NCI-H1694 (cell line): Measurements from ENCODE around the gene PSAP.
"Not testable (repeated sequence)": the region's sequence is repeated elsewhere in the genome, so short reads cannot be mapped to it uniquely, and the experiment has no call there.

Experiments used
- DNase-seq: peaks from one replicate; lab custom pipeline; 2025; lab: John Stamatoyannopoulos, UW

PSAP gene

GRCh38 chr10:71850743-71851464 lies at the start of gene PSAP:
PSAP (minus strand) TSS chr10:71851251; CDS start chr10:71851221, 30 bp downstream.
- DNase-seq: peak; percentile 87

GRCh38 chr10:71900441-71901180 lies 49.6 kb upstream of the PSAP start:
- DNase-seq: no peak

GRCh38 chr10:71899665-71900412 lies 48.8 kb upstream of the PSAP start:
- no peak for DNase-seq

- not testable (repeated sequence) for DNase-seq
These were observed 47.3 kb upstream of the PSAP start for GRCh38 chr10:71898346-71898745.

DNA sequence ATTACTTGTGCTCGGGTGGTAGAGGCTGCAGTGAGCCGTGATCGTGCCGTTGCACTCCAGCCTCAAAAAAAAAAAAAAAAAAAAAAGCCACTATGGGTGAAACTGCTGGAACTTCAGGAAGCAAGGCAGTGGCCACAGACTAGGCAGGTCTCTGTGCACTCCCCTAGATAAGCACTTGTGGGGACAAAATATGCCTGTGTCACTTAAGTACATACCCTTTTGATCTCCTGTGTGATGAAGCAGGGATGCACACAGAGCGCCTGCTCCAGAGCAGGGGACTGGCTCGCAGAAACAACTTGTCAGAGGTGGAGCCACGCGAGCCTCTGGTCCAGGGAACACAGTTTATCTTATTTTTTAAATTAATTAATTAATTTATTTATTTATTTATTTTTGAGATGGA lies 42.9 kb upstream of the PSAP start:
- DNase-seq: no peak

- no peak for DNase-seq
These were observed 42.3 kb upstream of the PSAP start for GRCh38 chr10:71893258-71893815.

GRCh38 chr10:71891437-71891836 lies 40.4 kb upstream of the PSAP start:
- no peak for DNase-seq

GRCh38 chr10:71889388-71889987 lies 38.4 kb upstream of the PSAP start:
- DNase-seq: no peak

- DNase-seq: peak; percentile 31
These were observed 37.8 kb upstream of the PSAP start for GRCh38 chr10:71888623-71889387.

DNA sequence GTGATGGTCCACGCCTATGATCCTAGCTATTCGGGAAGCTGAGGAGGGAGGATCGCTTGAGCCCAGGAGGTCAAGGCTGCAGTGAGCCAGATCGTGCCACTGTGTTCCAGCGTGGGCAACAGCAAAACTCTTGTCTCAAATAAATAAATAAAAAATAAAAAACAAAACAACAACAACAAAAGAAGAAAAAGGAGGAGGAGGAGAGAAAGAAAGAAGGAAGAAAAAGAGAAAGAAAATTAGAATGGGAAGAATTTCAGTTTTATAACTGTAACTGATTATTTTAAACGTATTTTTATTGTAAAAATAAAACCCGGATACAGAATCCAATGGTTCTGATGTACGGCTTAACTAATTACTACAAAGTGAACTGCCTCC lies 37.2 kb upstream of the PSAP start:
- DNase-seq: no peak

- no peak for DNase-seq
These were observed 36.7 kb upstream of the PSAP start for GRCh38 chr10:71887743-71888142.

DNA sequence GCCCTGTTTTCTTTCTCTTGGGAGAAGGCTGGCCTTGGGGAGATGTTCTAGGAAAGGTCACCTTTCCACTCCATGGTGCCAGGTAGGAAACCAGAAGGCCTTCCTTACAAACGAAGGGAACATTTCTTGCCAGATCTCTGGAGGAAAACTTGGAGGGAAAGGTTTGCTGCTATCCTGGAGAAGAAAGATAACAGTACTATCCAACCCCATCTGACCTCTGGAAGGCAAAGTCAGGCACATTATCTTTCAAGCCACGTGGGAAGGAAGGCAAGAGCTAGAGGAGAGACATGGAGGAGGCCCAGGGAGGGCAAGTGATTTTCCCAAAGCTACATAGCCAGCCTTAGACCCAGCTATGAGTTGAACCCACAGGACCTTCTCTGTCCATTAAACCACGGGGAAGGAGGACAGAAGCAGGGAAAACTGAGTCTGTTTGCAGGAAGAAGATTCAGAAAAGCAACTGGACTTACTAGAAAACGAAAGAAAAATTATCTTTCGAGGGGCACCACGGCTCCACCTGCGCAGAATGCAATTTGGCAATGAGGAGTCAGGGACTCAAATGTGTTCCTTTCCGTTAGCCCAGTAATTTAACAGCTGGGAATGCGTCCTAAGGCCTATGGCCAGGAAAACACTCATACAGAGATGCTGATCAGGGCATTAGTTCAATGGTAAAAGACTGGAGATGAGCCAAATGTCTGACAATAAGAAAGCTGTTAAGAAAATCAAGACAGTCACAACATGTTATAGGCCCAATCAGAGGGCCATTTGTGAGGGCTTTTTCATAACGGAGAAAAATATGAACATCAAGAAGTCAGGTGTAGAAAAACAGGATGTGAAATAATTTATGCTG lies 32.0 kb upstream of the PSAP start:
- DNase-seq: no peak

DNA sequence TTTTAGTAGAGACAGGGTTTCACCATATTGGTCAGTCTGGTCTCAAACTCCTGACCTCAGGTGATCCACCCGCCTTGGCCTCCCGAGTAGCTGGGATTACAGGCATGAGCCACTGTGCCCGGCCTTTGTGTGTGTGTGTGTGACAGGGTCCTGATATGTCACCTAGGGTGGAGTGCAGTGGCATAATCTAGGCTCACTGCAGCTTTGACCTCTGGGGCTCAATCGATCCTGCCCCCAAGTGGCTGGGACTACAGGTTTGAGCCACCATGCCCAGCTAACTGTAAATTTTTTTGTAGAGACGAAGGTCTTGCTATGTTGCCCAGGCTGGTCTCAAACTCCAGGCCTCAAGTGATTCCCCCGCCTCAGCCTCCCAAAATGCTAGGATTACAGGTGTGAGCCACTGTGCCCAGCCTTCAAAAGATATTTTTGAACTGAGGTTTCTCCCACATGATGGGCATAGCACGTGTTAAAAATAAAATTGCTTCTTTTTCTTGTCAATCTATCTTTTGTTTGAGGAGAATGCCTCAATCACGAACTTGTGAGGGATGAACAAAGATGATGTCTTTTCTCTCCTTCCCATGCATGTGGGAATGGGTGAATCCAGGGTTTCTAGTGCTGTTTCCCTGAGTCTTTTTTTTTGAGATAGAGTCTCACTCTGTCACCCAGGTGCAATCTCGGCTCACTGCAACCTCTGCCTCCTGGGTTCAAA lies 30.8 kb upstream of the PSAP start:
- no peak for DNase-seq

DNA sequence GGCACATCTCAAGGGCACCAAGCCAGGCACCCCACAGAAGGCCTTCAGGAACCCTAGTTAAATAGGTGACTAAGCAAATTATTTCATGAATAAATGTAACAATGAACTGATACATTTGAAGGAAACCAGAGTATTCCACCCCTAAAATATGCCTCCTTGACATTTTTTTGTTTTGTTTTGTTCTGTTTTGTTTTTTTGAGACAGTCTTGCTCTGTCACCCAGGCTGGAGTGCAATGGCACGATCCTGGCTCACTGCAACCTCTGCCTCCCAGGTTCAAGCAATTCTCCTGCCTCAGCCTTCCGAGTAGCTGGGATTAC lies 30.2 kb upstream of the PSAP start:
- not testable (repeated sequence) for DNase-seq

DNA sequence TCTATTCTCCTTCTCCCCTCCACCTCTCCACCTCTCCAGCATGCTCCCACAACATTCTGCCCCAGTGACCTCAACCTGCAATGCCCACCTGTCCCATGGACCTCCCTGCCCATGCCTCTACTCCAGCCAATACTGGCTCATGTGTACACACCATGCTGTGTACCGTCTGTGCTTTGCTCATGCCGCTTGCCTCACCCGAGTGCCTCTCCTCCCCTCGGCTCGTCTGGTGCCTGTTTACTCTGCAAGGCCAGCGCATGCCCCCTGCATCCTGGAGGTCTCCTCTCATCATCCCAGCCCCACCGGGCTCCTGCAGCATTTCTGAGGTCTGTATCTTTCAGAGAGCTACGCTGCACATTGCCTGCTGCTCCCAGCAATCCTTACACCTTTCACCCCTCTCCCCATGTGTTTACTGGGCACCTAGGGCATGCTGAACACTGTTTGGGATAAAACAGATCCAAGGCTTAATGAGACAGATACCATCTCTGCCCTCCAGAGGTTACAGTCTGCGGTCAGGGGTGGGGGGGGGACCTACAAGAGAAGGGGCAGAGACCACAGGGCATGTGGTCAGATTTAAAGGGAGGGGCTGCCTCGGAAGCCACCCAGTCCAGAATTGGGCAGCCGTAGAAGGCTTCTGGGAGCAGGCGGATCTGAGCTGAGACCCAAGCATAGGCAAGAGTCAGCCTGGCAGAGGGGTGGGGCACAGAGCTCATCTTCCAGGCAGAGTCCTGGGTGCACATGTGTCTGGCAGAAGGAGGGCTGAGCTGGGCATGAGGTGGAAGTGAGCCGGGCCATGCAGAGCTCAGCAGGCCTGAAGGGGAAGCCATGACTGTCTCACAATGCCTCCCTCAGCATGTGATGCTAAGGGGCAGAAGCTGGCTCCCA lies 29.6 kb upstream of the PSAP start:
- DNase-seq: peak; percentile 67

- no peak for DNase-seq
These were observed 27.4 kb upstream of the PSAP start for GRCh38 chr10:71878327-71879034.

DNA sequence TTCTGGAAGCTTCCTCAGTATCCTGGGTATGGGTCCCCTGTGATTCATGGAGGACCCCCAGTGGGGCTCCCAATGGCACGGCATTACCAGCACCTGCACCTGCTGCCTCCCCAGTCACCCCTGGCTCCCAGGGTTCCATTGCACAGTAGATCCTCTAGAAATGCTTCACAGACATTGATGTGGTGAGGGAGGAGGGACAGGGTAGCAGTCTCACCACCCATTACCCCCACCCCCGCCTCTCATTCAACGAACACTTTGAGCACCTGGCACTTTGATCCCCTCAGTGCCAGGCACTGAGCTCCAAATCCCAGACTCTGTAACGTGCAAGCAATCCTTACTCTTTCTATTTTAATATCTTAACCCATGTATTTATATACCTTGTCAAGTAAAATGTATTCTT lies 26.8 kb upstream of the PSAP start:
- DNase-seq: no peak

DNA sequence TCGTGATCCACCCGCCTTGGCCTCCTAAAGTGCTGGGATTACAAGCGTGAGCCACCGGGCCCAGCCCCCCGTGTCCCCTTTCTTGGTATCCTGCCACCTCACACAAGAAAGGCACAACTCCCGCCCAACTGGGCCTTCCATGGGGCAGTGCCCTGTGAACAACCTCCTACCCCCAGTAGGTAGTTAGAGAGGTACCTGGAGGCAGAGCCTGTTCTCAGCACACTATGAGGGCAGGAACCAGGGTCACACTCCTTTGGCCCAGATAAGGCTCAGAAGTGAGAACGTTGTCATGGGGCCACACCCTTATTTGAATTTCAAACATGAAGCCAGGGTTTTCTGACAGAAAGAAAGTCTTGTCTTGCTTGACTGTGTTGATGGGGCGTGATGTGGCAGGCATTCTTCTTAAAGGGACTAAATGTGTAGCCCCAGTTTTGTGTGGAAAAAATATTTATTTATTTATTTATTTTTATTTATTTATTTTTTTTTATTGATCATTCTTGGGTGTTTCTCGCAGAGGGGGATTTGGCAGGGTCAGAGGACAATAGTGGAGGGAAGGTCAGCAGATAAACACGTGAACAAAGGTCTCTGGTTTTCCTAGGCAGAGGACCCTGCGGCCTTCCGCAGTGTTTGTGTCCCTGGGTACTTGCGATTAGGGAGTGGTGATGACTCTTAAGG lies 23.8 kb upstream of the PSAP start:
- not testable (repeated sequence) for DNase-seq
